Ovary (tissue), 3 donors: Measurements from ENCODE around the gene PSD.

Experiments used
- CTCF ChIP-seq, 3 donors: fragments of 450-650 bp in 2 of 3; fragments of 200-600 bp in 1 of 3; IDR thresholded peaks; one replicate each; pipeline versions ENCODE4 v1.5.1 to v1.8.0; 2016 to 2022; ENCODE audit warnings: antibody characterized with exemption in 3 of 3, mild to moderate bottlenecking in 1 of 3
- EP300 ChIP-seq: sonication (generic); formaldehyde crosslinking; IDR thresholded peaks from one replicate; pipeline ENCODE4 v1.6.1; 2017; ENCODE audit warnings: antibody characterized with exemption
- POLR2A ChIP-seq: fragments of 450-650 bp; IDR thresholded peaks from one replicate; pipeline ENCODE4 v1.6.1; 2017; ENCODE audit warnings: antibody characterized with exemption, mild to moderate bottlenecking, moderate library complexity
- donor health status: DM: no; HTN: no; CAD: no.

- TF ChIP-seq POLR2A = no peak
- no peak for TF ChIP-seq CTCF (IDR thresholded peaks at IDR 0.05)
- TF ChIP-seq EP300 = no peak
These were observed 7.0 kb downstream of the PSD start for GRCh38 chr10:102411341-102412255.
